GM23248 (cell line): ENCODE measurements around the gene SRGAP2B. TPM values are rescaled to one million over a fixed set of nuclear protein-coding genes. Genes with fewer than 3 reads are reported as not detected.
"Not testable (repeated sequence)": the region's sequence is repeated elsewhere in the genome, so short reads cannot be mapped to it uniquely, and the experiment has no call there.

ENCODE experiments used
- DNase-seq: peaks from one replicate; pipeline ENCODE4 v3.0.0-alpha.2; 2015
- H2AFZ ChIP-seq: fragments of 200-600 bp; sonication (generic); 2 replicates; pipeline ENCODE4 v1.6.1; 2016; ENCODE audit warnings: antibody characterized with exemption
- H3F3A ChIP-seq: fragments of 200-600 bp; sonication (generic); 2 replicates; pipeline ENCODE4 v1.6.1; 2016; ENCODE audit warnings: mild to moderate bottlenecking, antibody characterized with exemption, mixed run types; ENCODE audit not compliant: insufficient read depth
- H3K27ac ChIP-seq: fragments of 200-600 bp; sonication (generic); 2 replicates; pipeline ENCODE4 v1.5.1; 2016; ENCODE audit warnings: mild to moderate bottlenecking
- H3K27me3 ChIP-seq: fragments of 200-600 bp; sonication (generic); replicated peaks from 2 replicates; pipeline ENCODE4 v1.6.1; 2016; ENCODE audit warnings: mild to moderate bottlenecking; ENCODE audit not compliant: insufficient read depth
- H3K36me3 ChIP-seq: fragments of 200-600 bp; sonication (generic); 2 replicates; pipeline ENCODE4 v1.6.1; 2016; ENCODE audit warnings: low read depth, mild to moderate bottlenecking
- H3K4me1 ChIP-seq: fragments of 200-600 bp; sonication (generic); 2 replicates; pipeline ENCODE4 v1.6.1; 2016; ENCODE audit warnings: mild to moderate bottlenecking; ENCODE audit not compliant: insufficient read depth
- H3K4me2 ChIP-seq: fragments of 200-600 bp; sonication (generic); one replicate; pipeline ENCODE4 v1.6.1; 2016; ENCODE audit warnings: mild to moderate bottlenecking; ENCODE audit not compliant: unreplicated experiment
- H3K4me3 ChIP-seq: fragments of 200-600 bp; sonication (generic); 2 replicates; pipeline ENCODE4 v1.5.1; 2016; ENCODE audit warnings: mild to moderate bottlenecking
- H3K79me2 ChIP-seq: fragments of 200-600 bp; sonication (generic); 2 replicates; pipeline ENCODE4 v1.6.1; 2016; ENCODE audit warnings: mild to moderate bottlenecking; ENCODE audit not compliant: insufficient read depth
- H3K9ac ChIP-seq: fragments of 200-600 bp; sonication (generic); 2 replicates; pipeline ENCODE4 v1.6.1; 2016; ENCODE audit warnings: mild to moderate bottlenecking
- H3K9me2 ChIP-seq: fragments of 200-600 bp; sonication (generic); 2 replicates; pipeline ENCODE4 v1.6.1; 2016; ENCODE audit warnings: mixed run types, mild to moderate bottlenecking, moderate library complexity; ENCODE audit not compliant: insufficient read depth
- H3K9me3 ChIP-seq: fragments of 200-600 bp; sonication (generic); one replicate; pipeline ENCODE4 v1.6.1; 2017; ENCODE audit warnings: low read depth
- H4K20me1 ChIP-seq: fragments of 200-600 bp; sonication (generic); 2 replicates; pipeline ENCODE4 v1.6.0; 2016; ENCODE audit not compliant: insufficient read depth
- WGBS, 2 experiments: methylation state at CpG; one replicate each; pipeline ENCODE4 v1.1.6; 2015 to 2017; ENCODE audit warnings: low lambda C conversion rate in 2 of 2, low coverage in 1 of 2; ENCODE audit errors: missing lambda C conversion rate in 2 of 2; 5-methylcytosine and 5-hydroxymethylcytosine counted together
- in situ Hi-C: fragments of 300-500 bp; cut with MboI; formaldehyde crosslinking; loops from 2 replicates; pipeline ENCODE4 v1.15.0; 2020
- polyA plus RNA-seq: library from polyadenylated mRNA; unstranded; fragments of >200 nt; fragmentation: Nextera tagmentation; extraction: Ambion mirVana; gene quantifications from 2 replicates; pipeline ENCODE4 v1.2.1, GENCODE V29; 2016
- total RNA-seq: library from RNA; depleted of rRNA; stranded (reverse); fragments of >200 nt; shearing (Covaris generic); gene quantifications from 2 replicates; pipeline ENCODE4 v1.2.3, GENCODE V29; 2014

Gene SRGAP2B
- total and polyA plus RNA-seq, 2 experiments from 2014 or later = 12.8 to 16.1 TPM

GRCh38 chr1:145111674-145112073 lies 16.5 kb upstream of the SRGAP2B start:
- WGBS, 2 experiments = no CpG with 5 or more reads among the region's 3 CpGs
- H3K36me3 ChIP-seq, H3K27me3 ChIP-seq, H3K9me2 ChIP-seq, H3K4me1 ChIP-seq, H3K9me3 ChIP-seq, H3K4me3 ChIP-seq, DNase-seq, H2AFZ ChIP-seq, H4K20me1 ChIP-seq, H3K4me2 ChIP-seq, H3K27ac ChIP-seq, H3F3A ChIP-seq, in situ Hi-C loops, H3K9ac ChIP-seq, H3K79me2 ChIP-seq: not testable (repeated sequence)

GRCh38 chr1:145103294-145103693 lies 8.2 kb upstream of the SRGAP2B start:
- in situ Hi-C loops = not testable (repeated sequence)

GRCh38 chr1:145101725-145102124 lies 6.6 kb upstream of the SRGAP2B start:
- H3K4me1 ChIP-seq, H2AFZ ChIP-seq, DNase-seq, in situ Hi-C loops, H3F3A ChIP-seq, H3K4me2 ChIP-seq, H3K27me3 ChIP-seq, H4K20me1 ChIP-seq, H3K27ac ChIP-seq, H3K9me3 ChIP-seq, H3K9ac ChIP-seq, H3K79me2 ChIP-seq, H3K4me3 ChIP-seq, H3K36me3 ChIP-seq, H3K9me2 ChIP-seq: not testable (repeated sequence)
- WGBS, 2 experiments = 100% methylated on average over 1 of the region's 1 CpG

More at GRCh38 chr1:145103294-145103693, 8.2 kb upstream of the SRGAP2B start:
- H3K79me2 ChIP-seq, H2AFZ ChIP-seq, H3K36me3 ChIP-seq, H3K9me3 ChIP-seq, H3K27ac ChIP-seq, H3K4me1 ChIP-seq, H3F3A ChIP-seq, H3K4me3 ChIP-seq, H3K4me2 ChIP-seq, H4K20me1 ChIP-seq, H3K9ac ChIP-seq, H3K27me3 ChIP-seq, H3K9me2 ChIP-seq, DNase-seq: not testable (repeated sequence)
- no CpG with 5 or more reads among the region's 2 CpGs for WGBS, 2 experiments

- peak overlapping the region; percentile 39; the same call in 1 of the 2 replicates for H3K27ac ChIP-seq
- in situ Hi-C loops, H3K4me1 ChIP-seq, H3K9me3 ChIP-seq, H3K27me3 ChIP-seq, H2AFZ ChIP-seq, H4K20me1 ChIP-seq, H3F3A ChIP-seq, H3K9me2 ChIP-seq, H3K79me2 ChIP-seq, H3K4me2 ChIP-seq, H3K36me3 ChIP-seq, DNase-seq: not testable (repeated sequence)
- peak overlapping the region; percentile 61 for H3K4me3 ChIP-seq
- H3K9ac ChIP-seq = peak overlapping the region; percentile 72
- WGBS, 2 experiments = 0 to 2% methylated on average over 7 to 12 of the region's 46 CpGs
Observed at GRCh38 chr1:145094655-145095211, 395 bp downstream of the SRGAP2B start.

- Histone ChIP-seq H3K4me2 (peak overlapping the region; percentile 65), H3K4me3 (peak overlapping the region; percentile 70), H3K9ac (peak overlapping the region; percentile 75), H3K27ac (peak overlapping the region; percentile 53; the same call in 1 of the 2 replicates)
- H3K27me3 ChIP-seq, H3K9me3 ChIP-seq, H4K20me1 ChIP-seq, H3K36me3 ChIP-seq, H3K4me1 ChIP-seq, H3K9me2 ChIP-seq, H3F3A ChIP-seq, H2AFZ ChIP-seq, in situ Hi-C loops, H3K79me2 ChIP-seq: not testable (repeated sequence)
- DNase-seq = peak; percentile 38
- WGBS, 2 experiments = 0 to 1% methylated on average over 5 to 29 of the region's 47 CpGs
Observed at GRCh38 chr1:145093517-145094149, 1.5 kb downstream of the SRGAP2B start.

GRCh38 chr1:145082483-145083255 lies 12.5 kb downstream of the SRGAP2B start:
- H3K4me2 ChIP-seq, H2AFZ ChIP-seq, H3K27me3 ChIP-seq, H3K9me2 ChIP-seq, H3K79me2 ChIP-seq, H3K4me1 ChIP-seq, H3K36me3 ChIP-seq, H3K9ac ChIP-seq, H3F3A ChIP-seq, DNase-seq, H3K4me3 ChIP-seq, H3K9me3 ChIP-seq, H4K20me1 ChIP-seq, H3K27ac ChIP-seq, in situ Hi-C loops: not testable (repeated sequence)
- 98 to 100% methylated on average over 4 of the region's 7 CpGs for WGBS, 2 experiments

- H3K4me2 ChIP-seq, H3K9ac ChIP-seq, in situ Hi-C loops, H3K27me3 ChIP-seq, H3F3A ChIP-seq, H3K4me3 ChIP-seq, H3K27ac ChIP-seq, H4K20me1 ChIP-seq, H3K9me2 ChIP-seq, DNase-seq, H2AFZ ChIP-seq, H3K4me1 ChIP-seq, H3K36me3 ChIP-seq, H3K9me3 ChIP-seq: not testable (repeated sequence)
- peaks cover 12% of the 10 kb centered on the region; the same call in 1 of the 2 replicates for H3K79me2 ChIP-seq
- 75 to 85% methylated on average over 2 of the region's 3 CpGs for WGBS, 2 experiments
Observed at GRCh38 chr1:145080193-145080592, 14.9 kb downstream of the SRGAP2B start.
